HepG2 (cell line): ENCODE data around the gene DDAH2.

Experiments
- AHR ChIP-seq: IDR thresholded peaks from 2 replicates; pipeline ENCODE4 v1.6.1; 2018; ENCODE audit warnings: missing genetic modification reagents, missing compliant biosample characterization
- CTCF ChIP-seq: sonication (generic); formaldehyde crosslinking; IDR thresholded peaks from 2 replicates; pipeline ENCODE4 v1.5.0; 2020; ENCODE audit warnings: mild to moderate bottlenecking, missing genetic modification reagents, moderate library complexity
- MAFK ChIP-seq, 2 experiments: IDR thresholded peaks in 1 of 2; conservative IDR thresholded peaks in 1 of 2; 2 replicates each; pipeline ENCODE4 v1.6.1; 2011; ENCODE audit warnings: improper control_type of control experiment in 2 of 2, low read length in 2 of 2
- PRDM15 ChIP-seq: sonication (generic); formaldehyde crosslinking; IDR thresholded peaks from 2 replicates; pipeline ENCODE4 v1.4.0; 2020; ENCODE audit warnings: missing genetic modification reagents
- SAFB2 ChIP-seq: sonication (generic); formaldehyde crosslinking; IDR thresholded peaks from 2 replicates; pipeline ENCODE4 v1.5.1; 2020; ENCODE audit warnings: missing genetic modification reagents, low read depth, mild to moderate bottlenecking, borderline replicate concordance
- ZSCAN29 ChIP-seq: sonication (generic); formaldehyde crosslinking; conservative IDR thresholded peaks from 2 replicates; pipeline ENCODE4 v1.4.0; 2020; ENCODE audit warnings: mild to moderate bottlenecking, missing genetic modification reagents

- TF ChIP-seq PRDM15 (no peak), CTCF (CRISPR knock-in tag) (no peak), MAFK (conservative IDR thresholded peaks at IDR 0.05 in 1 of 2, IDR thresholded peaks at IDR 0.05 in 1 of 2; ENCODE audit: low read length in 2 of 2) (no peak), ZSCAN29 (no peak), AHR (no peak), SAFB2 (CRISPR knock-in tag) (no peak)
These were observed 13.8 kb downstream of the DDAH2 start, which contains the start of gene LY6G6D for GRCh38 chr6:31715022-31715958.
